ENCODE measurements around the gene HFE.

The HFE gene

DNA sequence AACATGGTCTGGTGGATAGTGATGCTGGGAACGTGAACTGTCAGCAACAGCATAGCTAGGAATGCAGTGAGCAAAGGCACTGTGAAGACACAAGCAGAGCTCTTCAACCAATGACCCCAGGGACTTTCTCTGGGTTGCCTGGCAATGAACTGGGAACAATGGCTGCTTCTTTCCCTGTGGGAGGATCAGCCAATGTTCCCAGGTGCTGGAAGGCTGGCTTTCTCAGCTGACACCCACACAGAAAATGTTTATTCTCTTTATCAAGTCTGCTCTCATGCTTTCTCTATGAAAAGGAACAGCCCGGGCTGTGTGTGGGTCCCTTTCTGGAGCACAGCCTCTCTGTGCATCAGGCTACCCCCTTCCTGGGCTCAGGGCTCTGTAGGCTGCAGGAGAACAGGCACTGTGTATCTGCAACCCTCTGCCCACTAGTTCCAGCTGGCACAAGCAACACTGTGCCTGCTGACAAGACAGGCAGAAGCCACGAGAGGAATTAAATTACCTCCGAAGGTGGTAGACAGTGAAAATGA, 54.2 kb downstream of the HFE start:
- DNase-seq: no peak

DNA sequence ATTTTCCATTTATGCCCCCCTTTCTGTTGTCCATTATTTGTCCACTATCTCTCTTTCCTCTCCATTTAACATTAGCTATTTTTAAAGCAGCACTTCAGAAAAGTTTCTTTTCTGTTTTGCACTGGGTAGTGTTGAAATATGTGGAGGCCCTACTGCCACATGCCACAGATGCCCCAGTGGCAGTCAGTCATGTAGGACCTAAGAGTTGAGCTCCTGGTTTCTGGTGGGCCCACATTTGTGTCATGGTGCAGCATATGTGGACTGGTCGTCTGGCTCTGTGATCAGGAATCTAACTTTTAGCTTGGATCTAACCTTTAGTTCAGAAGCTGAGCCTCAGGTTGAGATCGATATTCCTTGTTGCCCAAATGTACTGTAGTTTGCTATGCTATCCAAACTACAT, 54.8 kb downstream of the HFE start:
- DNase-seq: no peak
